ENCODE results near the gene FAM117A. TPM values are rescaled to one million over a fixed set of nuclear protein-coding genes. Genes with fewer than 3 reads are reported as not detected.
A peak's percentile ranks its signal among the peaks of the same experiment; 100 is the strongest.

Gene FAM117A
- 4.9 TPM for total RNA-seq

- peak; percentile 97 for DNase-seq
Measured at GRCh38 chr17:49763735-49764558, at the start of gene FAM117A. Gene FAM117A, minus strand, starts transcription at chr17:49764131. Its CDS starts 44 bp downstream, at chr17:49764087.

GRCh38 chr17:49809056-49809455, 45.1 kb upstream of the FAM117A start:
- no peak for DNase-seq

- no peak for DNase-seq
Measured at GRCh38 chr17:49798738-49799137, 34.8 kb upstream of the FAM117A start.

GRCh38 chr17:49798182-49798581, 34.3 kb upstream of the FAM117A start:
- DNase-seq = no peak

GRCh38 chr17:49795372-49795771, 31.4 kb upstream of the FAM117A start:
- DNase-seq = no peak

- DNase-seq = no peak
Measured at GRCh38 chr17:49793309-49793708, 29.4 kb upstream of the FAM117A start.

- DNase-seq = no peak
Measured at GRCh38 chr17:49789243-49789578, 25.3 kb upstream of the FAM117A start.

GRCh38 chr17:49788478-49789242, 24.7 kb upstream of the FAM117A start, which contains the start of gene KAT7:
Gene KAT7, plus strand, starts transcription at chr17:49788681. Its CDS starts 154 bp downstream, at chr17:49788835.
- peak; percentile 100 for DNase-seq

- DNase-seq = no peak
Measured at GRCh38 chr17:49787884-49788477, 24.1 kb upstream of the FAM117A start.

- no peak for DNase-seq
Measured at GRCh38 chr17:49784636-49785035, 20.7 kb upstream of the FAM117A start.

GRCh38 chr17:49783791-49784190, 19.9 kb upstream of the FAM117A start:
- no peak for DNase-seq

GRCh38 chr17:49783071-49783715, 19.3 kb upstream of the FAM117A start:
- peak; percentile 27 for DNase-seq

GRCh38 chr17:49779739-49780231, 15.9 kb upstream of the FAM117A start:
- peak; percentile 29 for DNase-seq

GRCh38 chr17:49779156-49779738, 15.3 kb upstream of the FAM117A start:
- no peak for DNase-seq

- no peak for DNase-seq
Measured at GRCh38 chr17:49777563-49777962, 13.6 kb upstream of the FAM117A start.

GRCh38 chr17:49776551-49777300, 12.8 kb upstream of the FAM117A start:
- DNase-seq = no peak

GRCh38 chr17:49775546-49776260, 11.8 kb upstream of the FAM117A start:
- no peak for DNase-seq

GRCh38 chr17:49766918-49767530, 3.1 kb upstream of the FAM117A start:
- no peak for DNase-seq

- no peak for DNase-seq
Measured at GRCh38 chr17:49764559-49765180, 739 bp upstream of the FAM117A start.
